Measurements from ENCODE around the gene DLD. TPM values are rescaled to one million over a fixed set of nuclear protein-coding genes. Genes with fewer than 3 reads are reported as not detected.

DLD gene
- total and polyA plus RNA-seq, 2 of the 13 experiments (the other 11 are each of a cell fraction or from before 2014, with no cell fraction given), result 56.8 to 95.2 TPM

- Histone ChIP-seq H3K4me2 (ENCODE audit: low read depth, low read length) (no peak overlapping the region), H3K79me2 (ENCODE audit: insufficient read depth, low read length) (no peaks in the 10 kb centered on the region), H2AFZ (ENCODE audit: low read length) (no peak overlapping the region), H4K20me1 (ENCODE audit: insufficient read depth, low read length) (no peaks in the 10 kb centered on the region), H3K9ac (ENCODE audit: insufficient read depth, low read depth, low read length) (no peak overlapping the region), H3K4me1 (ENCODE audit: insufficient read depth, low read length) (no peaks in the 10 kb centered on the region), H3K27ac (ENCODE audit: extremely low read length, insufficient read depth, low read length) (no peak overlapping the region), H3K9me3 (ENCODE audit: low read length) (no peaks in the 10 kb centered on the region), H3K36me3 (replicated peaks in 1 of 2; ENCODE audit: control insufficient read depth in 1 of 2, insufficient read depth in 2 of 2, low read length in 2 of 2) (peaks cover 20 to 52% of the 10 kb centered on the region in 2 experiments), H3K27me3 (ENCODE audit: control insufficient read depth in 1 of 2, insufficient read depth in 2 of 2, low read length in 2 of 2) (no peaks in the 10 kb centered on the region), H3K4me3 (replicated peaks in 1 of 3; ENCODE audit: insufficient read depth in 1 of 3, low read depth in 2 of 3, low read length in 3 of 3) (no peak overlapping the region)
- 96% methylated on average over 1 of the region's 1 CpG for WGBS (ENCODE audit: low lambda C conversion rate)
- FAIRE-seq (no peak), DNase-seq (ENCODE audit: low spot score) (no peak), ATAC-seq (no peak)
- intact Hi-C loops (cut with micrococcal nuclease; ENCODE audit: unreplicated experiment) (no loop called here), in situ Hi-C loops (cut with HindIII; ENCODE audit: extremely low pct_ligation_motif_present, low pct_unique_long_range_greater_than_20kb) (no loop called here)
- CTCF ChIA-PET (ENCODE audit: low intra/inter-chr PET ratio, low total read pairs), result no interaction called here
- TF ChIP-seq ZNF639 (CRISPR knock-in tag; conservative IDR thresholded peaks at IDR 0.05) (no peak), TEF (CRISPR knock-in tag; IDR thresholded peaks at IDR 0.05) (no peak), JUN (CRISPR knock-in tag; IDR thresholded peaks at IDR 0.05) (no peak), CENPBD1 (CRISPR knock-in tag; IDR thresholded peaks at IDR 0.05; ENCODE audit: borderline replicate concordance, low read depth) (no peak), ZFP62 (CRISPR knock-in tag; IDR thresholded peaks at IDR 0.05) (no peak), PRPF4 (IDR thresholded peaks at IDR 0.05; ENCODE audit: low read depth, low read length, poor library complexity, severe bottlenecking) (no peak), ZSCAN22 (CRISPR knock-in tag; IDR thresholded peaks at IDR 0.05) (no peak), MXD3 (CRISPR knock-in tag; IDR thresholded peaks at IDR 0.05) (no peak)
- POLR2A ChIA-PET, result no interaction called here
- BruUV-seq (replicated peaks), result no TSS peak
Measured at GRCh38 chr7:107937531-107937930, 46.5 kb downstream of the DLD start.

All from HepG2 (cell line).